Mesendoderm (in vitro differentiated cells): ENCODE results near the gene C2CD2L.
A peak's percentile ranks its signal among the peaks of the same experiment; 100 is the strongest.

Source experiments
- DNase-seq: peaks from one replicate; pipeline ENCODE4 v3.0.0; 2013
- H2AK5ac ChIP-seq: 2 replicates; pipeline ENCODE4 v1.6.1; 2013; ENCODE audit warnings: low read length, inconsistent platforms
- H2BK120ac ChIP-seq: 2 replicates; pipeline ENCODE4 v1.6.1; 2013; ENCODE audit warnings: low read depth, mild to moderate bottlenecking, low read length, moderate library complexity, mixed read lengths
- H2BK15ac ChIP-seq: replicated peaks from 2 replicates; pipeline ENCODE4 v1.6.1; 2013; ENCODE audit warnings: low read depth, mild to moderate bottlenecking, moderate library complexity
- H2BK5ac ChIP-seq: 2 replicates; pipeline ENCODE4 v1.6.1; 2013; ENCODE audit warnings: low read length, inconsistent platforms
- H3K18ac ChIP-seq: 2 replicates; pipeline ENCODE4 v1.6.1; 2013; ENCODE audit warnings: mild to moderate bottlenecking, low read length, mixed read lengths
- H3K23ac ChIP-seq: one replicate; pipeline ENCODE4 v1.6.1; 2013; ENCODE audit warnings: low read length
- H3K27ac ChIP-seq: 2 replicates; pipeline ENCODE4 v1.5.1; 2013; ENCODE audit warnings: low read depth, mild to moderate bottlenecking, inconsistent platforms, low read length, moderate library complexity
- H3K27me3 ChIP-seq: 2 replicates; pipeline ENCODE4 v1.6.1; 2013; ENCODE audit warnings: low read length, control low read depth, mild to moderate bottlenecking, inconsistent platforms; ENCODE audit not compliant: insufficient read depth, poor library complexity
- H3K36me3 ChIP-seq: 2 replicates; pipeline ENCODE4 v1.6.1; 2013; ENCODE audit warnings: low read length, inconsistent platforms; ENCODE audit not compliant: control insufficient read depth, insufficient read depth
- H3K4ac ChIP-seq: one replicate; pipeline ENCODE4 v1.6.1; 2013; ENCODE audit warnings: low read depth, mild to moderate bottlenecking, low read length, moderate library complexity
- H3K4me1 ChIP-seq: 2 replicates; pipeline ENCODE4 v1.6.1; 2013; ENCODE audit warnings: low read depth, low read length, inconsistent platforms; ENCODE audit not compliant: control insufficient read depth
- H3K4me2 ChIP-seq: 2 replicates; pipeline ENCODE4 v1.6.1; 2013; ENCODE audit warnings: low read length
- H3K4me3 ChIP-seq: 2 replicates; pipeline ENCODE4 v1.5.1; 2013; ENCODE audit warnings: mild to moderate bottlenecking, low read length
- H3K56ac ChIP-seq: one replicate; pipeline ENCODE4 v1.6.1; 2013; ENCODE audit warnings: low read length
- H3K79me1 ChIP-seq: 2 replicates; pipeline ENCODE4 v1.6.1; 2013; ENCODE audit warnings: low read length, inconsistent platforms
- H3K79me2 ChIP-seq: 2 replicates; pipeline ENCODE4 v1.6.1; 2013; ENCODE audit warnings: mild to moderate bottlenecking, low read length; ENCODE audit not compliant: control insufficient read depth, insufficient read depth
- H3K9ac ChIP-seq: 2 replicates; pipeline ENCODE4 v1.6.1; 2013; ENCODE audit warnings: low read length, inconsistent platforms
- H4K5ac ChIP-seq: one replicate; pipeline ENCODE4 v1.6.1; 2013; ENCODE audit warnings: low read length
- H4K8ac ChIP-seq: one replicate; pipeline ENCODE4 v1.6.1; 2013; ENCODE audit warnings: low read depth, mild to moderate bottlenecking, control low read depth, low read length, moderate library complexity
- WGBS: extraction: QIAGEN DNeasy Blood & Tissue Kit; methylation state at CpG from one replicate; pipeline ENCODE4 v1.1.7; 2013; ENCODE audit warnings: low lambda C conversion rate, missing lambda C conversion rate; ENCODE audit not compliant: insufficient coverage; ENCODE audit errors: extremely low coverage; 5-methylcytosine and 5-hydroxymethylcytosine counted together

C2CD2L gene

DNA sequence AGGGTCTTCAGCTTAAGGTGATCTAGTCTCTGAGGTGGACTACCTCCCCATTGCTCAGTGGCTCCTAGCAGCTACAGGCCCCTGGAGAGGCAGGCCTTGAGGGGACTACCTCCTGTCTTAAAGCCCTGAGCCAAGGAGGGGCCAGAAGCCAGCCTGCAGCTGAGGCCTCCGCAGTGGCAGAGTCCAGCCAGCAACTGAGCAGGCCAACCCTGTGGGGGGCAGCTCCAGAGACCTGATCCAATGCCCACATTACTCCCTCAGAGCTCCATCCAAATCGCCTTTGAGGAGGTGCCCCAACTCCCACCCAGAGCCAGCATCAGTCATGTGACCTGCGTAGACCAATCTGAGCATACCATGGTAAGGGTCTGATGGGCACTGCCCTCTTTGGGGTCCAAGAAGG, 2.7 kb downstream of the C2CD2L start:
- WGBS: no CpG with 5 or more reads among the region's 3 CpGs
- Histone ChIP-seq H3K27ac (no peak overlapping the region), H3K79me1 (no peaks in the 10 kb centered on the region), H2BK120ac (no peak overlapping the region), H2AK5ac (no peak overlapping the region), H3K27me3 (no peaks in the 10 kb centered on the region), H3K18ac (no peak overlapping the region), H3K36me3 (no peaks in the 10 kb centered on the region), H4K8ac (no peak overlapping the region), H4K5ac (no peak overlapping the region), H3K23ac (no peak overlapping the region), H3K4me1 (peaks cover 13% of the 10 kb centered on the region), H3K4me2 (no peak overlapping the region), H3K4me3 (no peak overlapping the region), H2BK15ac (no peak overlapping the region), H2BK5ac (no peak overlapping the region), H3K79me2 (no peaks in the 10 kb centered on the region), H3K4ac (no peak overlapping the region), H3K9ac (no peak overlapping the region), H3K56ac (no peak overlapping the region)
- no peak for DNase-seq

- Histone ChIP-seq H4K8ac (no peak overlapping the region), H3K27me3 (no peaks in the 10 kb centered on the region), H3K4me1 (peaks cover 13% of the 10 kb centered on the region), H3K9ac (no peak overlapping the region), H3K36me3 (no peaks in the 10 kb centered on the region), H3K27ac (no peak overlapping the region), H3K18ac (no peak overlapping the region), H3K79me1 (no peaks in the 10 kb centered on the region), H4K5ac (no peak overlapping the region), H2AK5ac (no peak overlapping the region), H2BK120ac (no peak overlapping the region), H3K56ac (peak overlapping the region; percentile 15), H2BK15ac (no peak overlapping the region), H3K4ac (no peak overlapping the region), H2BK5ac (no peak overlapping the region), H3K4me3 (no peak overlapping the region), H3K79me2 (no peaks in the 10 kb centered on the region), H3K4me2 (no peak overlapping the region), H3K23ac (no peak overlapping the region)
- DNase-seq: no peak
- WGBS: no CpG with 5 or more reads among the region's 10 CpGs
Measured at GRCh38 chr11:119110439-119110838, 3.3 kb downstream of the C2CD2L start.

- H3K4me3 ChIP-seq: no peak overlapping the region
- no peaks in the 10 kb centered on the region for H3K27me3 ChIP-seq
- H2BK120ac ChIP-seq: no peak overlapping the region
- no peak overlapping the region for H2AK5ac ChIP-seq
- H3K36me3 ChIP-seq: no peaks in the 10 kb centered on the region
- H3K23ac ChIP-seq: no peak overlapping the region
- no peaks in the 10 kb centered on the region for H3K79me1 ChIP-seq
- WGBS: no CpG with 5 or more reads among the region's 11 CpGs
- H3K18ac ChIP-seq: no peak overlapping the region
- H3K4me1 ChIP-seq: peaks cover 11% of the 10 kb centered on the region
- H2BK5ac ChIP-seq: no peak overlapping the region
- H3K4me2 ChIP-seq: no peak overlapping the region
- H4K5ac ChIP-seq: no peak overlapping the region
- no peak overlapping the region for H4K8ac ChIP-seq
- H3K56ac ChIP-seq: no peak overlapping the region
- no peak overlapping the region for H2BK15ac ChIP-seq
- no peak overlapping the region for H3K27ac ChIP-seq
- no peak for DNase-seq
- no peak overlapping the region for H3K4ac ChIP-seq
- no peaks in the 10 kb centered on the region for H3K79me2 ChIP-seq
- no peak overlapping the region for H3K9ac ChIP-seq
Measured at GRCh38 chr11:119111361-119111925, 4.3 kb downstream of the C2CD2L start.

DNA sequence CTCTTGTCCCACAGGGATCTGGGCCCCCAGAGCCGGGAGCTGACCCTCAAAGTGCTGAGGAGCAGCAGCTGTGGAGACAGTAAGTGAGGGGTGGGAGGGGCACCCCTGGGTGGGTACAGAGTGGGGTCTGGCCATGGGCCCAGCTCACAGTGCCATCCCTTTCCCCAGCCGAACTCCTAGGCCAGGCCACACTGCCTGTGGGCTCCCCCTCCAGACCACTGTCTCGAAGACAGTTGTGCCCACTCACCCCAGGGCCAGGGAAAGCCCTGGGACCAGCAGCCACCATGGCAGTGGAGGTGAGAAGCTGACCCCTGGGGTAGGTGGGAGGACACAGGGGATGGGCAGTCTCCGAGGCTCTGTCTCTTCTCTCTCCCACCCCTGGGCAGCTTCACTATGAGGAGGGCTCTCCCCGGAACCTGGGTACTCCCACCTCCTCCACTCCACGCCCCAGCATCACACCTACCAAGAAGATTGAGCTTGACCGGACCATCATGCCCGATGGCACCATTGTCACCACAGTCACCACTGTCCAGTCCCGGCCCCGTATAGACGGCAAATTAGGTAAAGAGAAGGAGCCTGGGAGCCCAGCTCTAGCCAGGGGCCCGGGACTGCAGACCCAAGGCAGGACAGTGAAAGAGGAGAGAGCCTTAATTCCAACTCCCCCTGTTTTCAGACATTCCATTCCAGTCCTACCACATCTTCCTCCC, 5.3 kb downstream of the C2CD2L start:
- Histone ChIP-seq H4K5ac (no peak overlapping the region), H3K9ac (no peak overlapping the region), H2BK15ac (no peak overlapping the region), H3K23ac (no peak overlapping the region), H2BK120ac (no peak overlapping the region), H3K56ac (no peak overlapping the region), H3K79me1 (no peaks in the 10 kb centered on the region), H3K27ac (no peak overlapping the region), H3K27me3 (no peaks in the 10 kb centered on the region), H4K8ac (no peak overlapping the region), H3K4me2 (no peak overlapping the region), H3K79me2 (no peaks in the 10 kb centered on the region), H3K36me3 (no peaks in the 10 kb centered on the region), H3K4ac (no peak overlapping the region), H2AK5ac (no peak overlapping the region), H3K4me1 (peaks cover 8% of the 10 kb centered on the region), H3K4me3 (no peak overlapping the region), H2BK5ac (no peak overlapping the region), H3K18ac (no peak overlapping the region)
- no CpG with 5 or more reads among the region's 12 CpGs for WGBS
- DNase-seq: no peak

DNA sequence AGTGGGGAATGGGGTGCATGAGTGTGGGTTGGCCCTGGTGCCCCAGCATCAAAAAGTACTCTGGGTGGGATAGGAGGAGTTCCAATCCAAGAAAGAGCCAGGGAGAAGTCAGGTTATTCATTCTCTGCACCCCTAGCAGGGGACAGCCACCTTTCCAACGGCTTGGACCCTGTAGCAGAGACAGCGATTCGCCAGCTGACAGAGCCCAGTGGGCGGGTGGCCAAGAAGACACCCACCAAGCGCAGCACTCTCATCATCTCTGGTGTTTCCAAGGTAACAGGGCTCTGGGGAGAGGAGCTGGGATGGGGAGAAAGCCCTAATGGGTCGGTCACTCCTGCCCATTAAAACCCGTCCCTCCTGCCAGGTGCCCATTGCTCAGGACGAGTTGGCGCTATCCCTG, 6.6 kb downstream of the C2CD2L start:
- Histone ChIP-seq H3K4me1 (peaks cover 2% of the 10 kb centered on the region), H2BK120ac (no peak overlapping the region), H3K23ac (no peak overlapping the region), H3K4me2 (no peak overlapping the region), H3K79me2 (no peaks in the 10 kb centered on the region), H3K27me3 (no peaks in the 10 kb centered on the region), H3K56ac (no peak overlapping the region), H3K9ac (no peak overlapping the region), H3K79me1 (no peaks in the 10 kb centered on the region), H3K27ac (no peak overlapping the region), H2AK5ac (no peak overlapping the region), H4K8ac (no peak overlapping the region), H4K5ac (no peak overlapping the region), H3K4ac (no peak overlapping the region), H3K18ac (no peak overlapping the region), H3K4me3 (no peak overlapping the region), H2BK5ac (no peak overlapping the region), H3K36me3 (no peaks in the 10 kb centered on the region), H2BK15ac (no peak overlapping the region)
- no peak for DNase-seq
- WGBS: no CpG with 5 or more reads among the region's 9 CpGs

DNA sequence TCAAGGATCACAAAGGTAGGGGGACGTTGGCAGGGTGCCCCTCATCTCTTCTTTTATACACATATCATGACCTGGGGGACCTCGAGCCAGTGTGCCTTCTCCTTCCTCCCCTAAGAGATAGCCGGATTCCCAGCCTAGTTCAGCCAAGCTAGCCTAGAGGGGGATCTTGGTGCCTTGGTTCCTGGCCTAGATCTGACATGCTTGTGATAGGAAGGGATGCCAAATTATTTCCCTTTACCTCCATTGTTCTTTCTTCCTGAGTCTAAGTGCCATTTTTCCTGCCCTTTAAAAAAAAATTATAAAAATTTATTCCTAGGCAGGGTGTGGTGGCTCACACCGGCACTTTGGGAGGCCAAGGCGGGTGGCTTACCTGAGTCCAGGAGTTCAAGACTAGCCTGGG, 7.2 kb downstream of the C2CD2L start:
- no peak overlapping the region for H3K4ac ChIP-seq
- no peaks in the 10 kb centered on the region for H3K27me3 ChIP-seq
- H3K27ac ChIP-seq: no peak overlapping the region
- no peaks in the 10 kb centered on the region for H3K79me2 ChIP-seq
- H3K4me1 ChIP-seq: no peaks in the 10 kb centered on the region
- no peak overlapping the region for H2BK5ac ChIP-seq
- H4K8ac ChIP-seq: no peak overlapping the region
- no peak overlapping the region for H2AK5ac ChIP-seq
- H3K9ac ChIP-seq: no peak overlapping the region
- H3K56ac ChIP-seq: no peak overlapping the region
- no peak overlapping the region for H3K23ac ChIP-seq
- no peak overlapping the region for H2BK15ac ChIP-seq
- H4K5ac ChIP-seq: no peak overlapping the region
- no peak overlapping the region for H3K4me3 ChIP-seq
- no peak overlapping the region for H3K4me2 ChIP-seq
- no CpG with 5 or more reads among the region's 5 CpGs for WGBS
- no peaks in the 10 kb centered on the region for H3K79me1 ChIP-seq
- DNase-seq: no peak
- no peak overlapping the region for H3K18ac ChIP-seq
- H3K36me3 ChIP-seq: no peaks in the 10 kb centered on the region
- no peak overlapping the region for H2BK120ac ChIP-seq
